ENCODE data around the gene HELQ.

The HELQ gene

GRCh38 chr4:83369831-83370639, 85.6 kb downstream of the HELQ start:
- DNase-seq: no peak

DNA sequence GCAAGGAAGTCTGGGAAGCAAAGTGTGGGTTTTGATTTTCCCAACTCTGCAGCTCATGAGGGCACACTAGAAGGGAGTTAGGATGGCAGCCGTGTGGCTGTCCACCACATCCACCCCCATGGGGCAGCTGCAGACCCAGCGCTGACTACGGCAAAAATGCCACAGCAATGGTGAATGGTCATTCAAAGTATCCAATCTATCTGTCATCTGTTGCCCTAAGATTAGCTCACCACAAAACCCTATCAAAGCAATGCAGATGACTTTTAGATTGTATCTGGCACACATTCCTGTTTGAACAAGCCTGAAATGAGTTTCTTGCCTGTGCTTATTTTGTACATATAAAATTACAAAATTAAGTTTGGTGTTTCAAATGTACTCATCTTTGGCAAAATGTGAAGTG, 91.3 kb downstream of the HELQ start:
- no peak for DNase-seq

DNA sequence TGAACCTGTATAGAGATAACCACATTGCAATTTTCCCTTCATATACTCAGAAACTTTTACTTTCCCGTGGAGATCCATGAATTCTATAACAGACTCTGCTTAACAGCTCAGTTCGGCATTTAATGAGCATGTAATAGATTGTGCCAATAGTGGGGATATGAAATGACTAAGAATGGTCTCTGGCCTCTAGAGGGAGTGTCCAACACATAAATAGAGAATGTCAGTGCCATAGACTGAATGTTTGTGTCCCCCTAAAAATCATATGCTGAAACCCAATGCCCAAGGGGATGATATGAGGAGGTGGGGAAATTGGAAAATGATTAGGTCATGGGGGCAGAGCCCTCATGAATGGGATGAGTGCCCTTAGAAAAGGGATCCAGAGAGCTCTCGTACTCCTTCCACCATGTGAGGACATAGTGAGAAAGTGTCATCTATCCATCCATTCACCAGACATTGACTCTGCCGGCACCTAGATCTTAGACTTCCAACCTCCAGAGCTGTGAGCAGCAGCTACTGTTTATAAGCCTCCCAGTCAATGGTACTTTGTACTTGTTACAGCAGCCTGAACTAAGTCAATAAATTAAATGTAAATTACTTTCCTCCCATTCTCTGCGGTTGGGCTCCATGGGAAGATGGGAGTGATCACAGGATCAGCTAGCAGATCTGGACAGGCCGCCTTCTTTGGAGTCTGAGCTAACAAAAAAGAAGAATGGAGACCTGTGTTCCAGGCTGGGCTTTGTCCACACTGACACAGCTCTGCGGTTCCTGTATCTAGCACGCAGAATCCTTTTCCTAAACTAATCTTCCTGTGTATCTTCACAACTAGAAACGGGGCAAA, 92.9 kb downstream of the HELQ start:
- DNase-seq: no peak

DNA sequence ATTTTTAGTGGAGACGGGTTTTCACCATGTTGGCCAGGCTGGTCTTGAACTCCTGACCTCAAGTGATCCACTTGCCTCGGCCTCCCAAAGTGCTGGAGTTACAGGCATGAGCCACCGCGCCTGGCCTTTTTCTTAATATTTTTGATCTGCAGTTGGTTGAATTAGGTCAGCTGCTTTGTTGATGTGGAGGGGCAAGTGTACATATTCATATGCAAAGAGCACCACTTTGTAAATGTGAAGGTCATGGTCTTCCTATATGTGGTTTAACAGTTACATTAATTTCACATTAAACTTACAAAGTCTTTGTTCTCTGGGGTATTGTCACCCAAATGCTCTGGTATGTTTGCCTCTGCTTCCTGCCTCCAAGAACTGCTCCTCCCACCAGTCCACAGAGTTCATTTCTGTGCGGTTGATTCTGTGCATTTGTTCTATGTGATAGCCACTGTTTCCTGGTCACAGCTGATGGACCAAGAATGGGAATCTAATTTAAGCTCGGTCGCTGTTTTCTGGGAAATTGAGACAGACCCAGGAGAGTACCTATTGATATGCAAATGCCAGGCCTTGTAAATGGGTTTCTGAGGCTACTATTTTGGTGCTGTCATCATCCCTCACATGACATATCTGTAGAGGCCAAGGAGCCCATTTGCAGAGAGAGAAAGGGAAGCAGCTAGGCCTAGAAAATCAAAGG, 94.1 kb downstream of the HELQ start:
- no peak for DNase-seq

GRCh38 chr4:83360018-83360417, 95.6 kb downstream of the HELQ start:
- no peak for DNase-seq

DNA sequence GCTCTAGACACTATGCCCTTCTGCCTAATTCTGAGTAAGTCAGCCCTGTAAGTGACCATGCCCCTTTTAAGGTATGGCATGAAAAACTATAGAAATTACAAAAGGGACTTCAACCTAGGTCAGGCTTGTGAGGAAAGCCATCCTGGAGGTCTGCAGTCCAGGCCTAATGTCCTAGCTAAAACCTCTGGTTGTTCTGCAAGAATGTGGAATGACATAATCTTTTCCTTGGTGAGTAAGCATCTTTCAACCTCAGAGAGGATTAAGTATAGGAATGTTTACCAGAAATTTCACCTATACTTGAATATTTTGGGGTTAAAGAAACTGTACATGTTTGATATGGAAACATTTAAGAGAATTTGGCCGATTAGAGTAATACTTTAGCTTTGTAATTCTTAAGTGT, 97.2 kb downstream of the HELQ start:
- no peak for DNase-seq
